Umbilical cord (tissue), 2 donors: ENCODE measurements around the gene PARD3. TPM values are rescaled to one million over a fixed set of nuclear protein-coding genes. Genes with fewer than 3 reads are reported as not detected.

Experiments
- DNase-seq: peaks from one replicate; pipeline ENCODE4 v3.0.0-alpha.2; 2015; ENCODE audit warnings: low spot score
- total RNA-seq: library from RNA; depleted of rRNA; stranded (reverse); fragments of >200 nt; gene quantifications from one replicate; pipeline ENCODE4 v1.2.3, GENCODE V29; 2014; ENCODE audit warnings: low replicate concordance; ENCODE audit not compliant: insufficient read depth

Gene PARD3
- total RNA-seq, 1 donor from 2014 or later = 27.0 TPM

GRCh38 chr10:34348917-34349485 lies 466.1 kb downstream of the PARD3 start:
- DNase-seq = no peak

- DNase-seq = no peak
Measured at GRCh38 chr10:34348021-34348420, 467.1 kb downstream of the PARD3 start.

GRCh38 chr10:34347131-34347530 lies 468.0 kb downstream of the PARD3 start:
- no peak for DNase-seq

GRCh38 chr10:34346516-34347100 lies 468.5 kb downstream of the PARD3 start:
- DNase-seq = peak; percentile 95

- DNase-seq = no peak
Measured at GRCh38 chr10:34345383-34345782, 469.7 kb downstream of the PARD3 start.

GRCh38 chr10:34343764-34344163 lies 471.3 kb downstream of the PARD3 start:
- DNase-seq = no peak

- DNase-seq = no peak
Measured at GRCh38 chr10:34341473-34341872, 473.6 kb downstream of the PARD3 start.

- no peak for DNase-seq
Measured at GRCh38 chr10:34340934-34341333, 474.2 kb downstream of the PARD3 start.

- DNase-seq = peak; percentile 41
Measured at GRCh38 chr10:34339816-34340553, 475.1 kb downstream of the PARD3 start.

GRCh38 chr10:34337917-34338316 lies 477.2 kb downstream of the PARD3 start:
- no peak for DNase-seq

- DNase-seq = no peak
Measured at GRCh38 chr10:34335960-34336690, 479.0 kb downstream of the PARD3 start.

- DNase-seq = no peak
Measured at GRCh38 chr10:34334908-34335307, 480.2 kb downstream of the PARD3 start.

GRCh38 chr10:34333513-34333912 lies 481.6 kb downstream of the PARD3 start:
- no peak for DNase-seq

GRCh38 chr10:34327184-34327583 lies 487.9 kb downstream of the PARD3 start:
- no peak for DNase-seq

- peak; percentile 21 for DNase-seq
Measured at GRCh38 chr10:34323192-34323591, 491.9 kb downstream of the PARD3 start.

GRCh38 chr10:34320265-34320664 lies 494.8 kb downstream of the PARD3 start:
- DNase-seq = peak; percentile 19

- peak; percentile 85 for DNase-seq
Measured at GRCh38 chr10:34319197-34319846, 495.8 kb downstream of the PARD3 start.

GRCh38 chr10:34316154-34316553 lies 498.9 kb downstream of the PARD3 start:
- no peak for DNase-seq

- no peak for DNase-seq
Measured at GRCh38 chr10:34314457-34314856, 500.6 kb downstream of the PARD3 start.

GRCh38 chr10:34313888-34314287 lies 501.2 kb downstream of the PARD3 start:
- no peak for DNase-seq

GRCh38 chr10:34313353-34313752 lies 501.7 kb downstream of the PARD3 start:
- no peak for DNase-seq

- no peak for DNase-seq
Measured at GRCh38 chr10:34311679-34312078, 503.4 kb downstream of the PARD3 start.
